ENCODE data around the gene HMCN1.

Gene HMCN1

DNA sequence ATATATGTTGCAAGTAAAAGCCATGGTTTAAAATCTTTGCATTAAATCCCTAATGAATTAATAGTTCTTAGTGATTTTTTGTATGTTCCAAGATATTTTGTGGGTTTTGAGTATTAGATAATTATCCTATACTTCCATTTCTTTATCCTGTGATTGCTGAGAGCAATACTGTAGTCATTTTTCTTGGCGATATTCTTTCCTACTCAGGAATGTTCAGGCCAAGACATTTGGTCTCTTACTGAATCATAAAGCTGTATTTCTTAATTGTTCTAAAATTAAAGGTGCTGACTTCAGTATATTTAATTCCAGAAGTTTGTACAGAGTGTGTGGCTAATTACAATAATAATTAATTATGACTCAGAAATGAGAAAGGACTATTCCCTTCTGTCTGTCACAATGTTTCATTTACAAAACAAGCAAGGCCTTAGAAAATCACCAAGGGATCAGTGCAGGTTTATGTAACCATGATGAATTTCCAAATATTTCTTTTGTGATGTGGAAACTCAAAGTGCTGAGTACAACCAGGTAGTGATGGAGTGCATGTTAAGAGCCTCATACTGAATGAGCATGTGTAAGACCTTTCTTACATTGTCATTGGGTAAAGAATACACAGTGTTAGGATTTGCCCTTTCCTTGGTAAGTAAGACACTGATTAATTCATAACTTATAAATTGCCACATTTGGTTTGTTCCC, 161.2 kb downstream of the HMCN1 start:
- in situ Hi-C loops (cut with MboI; ENCODE audit: low sequenced_read_pairs) = no loop called here

DNA sequence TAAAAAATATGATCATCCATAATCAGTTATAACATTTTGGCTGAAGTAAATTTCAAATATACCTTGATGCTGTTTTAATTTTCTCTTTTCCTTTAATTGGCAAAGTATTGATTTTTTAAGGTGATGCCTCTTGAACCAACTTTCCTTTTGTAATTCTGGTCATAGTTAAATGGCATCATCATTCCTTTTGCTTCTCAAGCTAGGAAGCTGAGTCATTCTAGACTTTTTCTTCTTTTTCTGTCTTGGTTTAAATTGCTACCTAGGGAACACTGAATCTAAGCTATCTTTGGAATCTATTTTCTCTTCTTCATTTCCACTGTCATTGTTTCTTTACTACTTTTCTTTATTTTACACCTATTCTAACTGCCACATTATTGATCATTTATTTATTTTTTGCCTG, 162.7 kb downstream of the HMCN1 start:
- in situ Hi-C loops (cut with MboI; ENCODE audit: low sequenced_read_pairs) = no loop called here

DNA sequence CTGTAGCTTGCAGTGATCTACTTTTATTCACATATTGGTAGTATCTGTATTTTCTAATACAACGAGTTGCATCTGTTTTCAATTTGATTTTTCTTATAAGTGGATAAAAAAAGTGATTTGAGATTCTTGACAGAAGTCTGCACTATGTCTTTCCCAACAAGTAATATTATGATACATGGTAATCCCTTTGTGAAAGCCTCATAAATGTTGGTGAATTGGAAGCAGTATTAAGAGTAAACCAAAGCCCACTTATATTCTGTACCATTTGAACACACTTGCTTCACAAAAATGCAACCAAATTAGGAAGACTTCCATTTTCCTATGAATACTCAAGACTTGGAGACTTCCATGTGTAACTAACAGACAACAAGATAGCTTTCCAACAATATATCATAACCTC, 172.0 kb downstream of the HMCN1 start:
- in situ Hi-C loops (cut with MboI; ENCODE audit: low sequenced_read_pairs) = no loop called here

DNA sequence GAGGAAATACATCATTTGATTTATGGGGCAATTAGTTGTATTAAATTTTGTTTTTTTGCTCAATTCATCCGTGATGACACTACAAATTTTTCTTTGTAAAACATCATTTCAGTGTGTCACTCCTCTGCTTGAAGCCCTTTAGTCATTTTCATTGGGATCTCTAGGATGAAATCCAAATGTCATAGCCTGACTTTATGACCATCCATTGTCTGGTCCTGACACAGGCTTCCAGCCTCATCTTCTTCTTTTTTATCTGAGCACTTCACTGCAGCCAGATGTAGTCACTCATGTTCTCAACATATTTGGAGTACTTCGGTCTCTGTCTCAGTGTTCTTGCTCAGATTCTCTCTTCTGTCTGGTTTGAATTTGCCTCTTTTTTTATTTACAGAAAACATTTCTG, 173.1 kb downstream of the HMCN1 start:
- in situ Hi-C loops (cut with MboI; ENCODE audit: low sequenced_read_pairs) = no loop called here

DNA sequence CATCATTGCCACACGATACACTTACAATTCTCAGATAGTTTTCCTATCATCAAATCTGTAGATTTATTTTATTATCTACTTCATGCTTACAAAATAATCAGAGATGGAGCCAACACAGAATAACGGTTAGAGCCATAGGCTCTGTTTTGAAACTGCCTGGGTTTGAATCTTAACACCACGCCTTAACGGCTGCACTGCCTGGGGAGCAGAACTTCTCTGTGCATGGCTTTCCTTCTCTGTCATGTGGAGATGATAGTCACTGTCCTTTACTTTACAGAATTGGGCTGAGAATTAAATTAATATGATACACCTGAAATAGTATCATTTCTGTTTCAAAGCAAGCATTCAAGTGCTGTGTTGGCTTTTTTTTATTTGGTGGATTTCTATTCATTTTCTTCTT, 177.8 kb downstream of the HMCN1 start:
- in situ Hi-C loops (cut with MboI; ENCODE audit: low sequenced_read_pairs) = no loop called here

DNA sequence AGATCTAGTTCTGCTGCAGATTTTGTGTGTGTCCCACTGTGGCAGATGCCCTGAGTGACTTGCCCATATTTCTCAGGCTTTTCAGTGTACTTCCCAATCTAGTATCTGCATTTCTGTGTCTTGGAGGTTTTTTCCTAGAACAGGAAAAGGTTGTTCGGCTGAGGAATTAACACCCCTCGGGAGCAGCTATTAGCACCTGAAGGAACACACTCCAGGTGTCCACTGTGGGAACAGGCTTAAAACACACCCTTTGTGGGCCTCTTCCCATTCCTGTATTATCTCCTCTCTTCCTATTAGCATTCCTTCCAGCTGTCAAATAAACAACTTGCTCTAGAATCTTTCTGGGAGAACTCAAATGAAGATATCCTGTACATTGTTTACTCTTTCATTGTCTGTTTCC, 178.3 kb downstream of the HMCN1 start:
- in situ Hi-C loops (cut with MboI; ENCODE audit: low sequenced_read_pairs) = no loop called here

DNA sequence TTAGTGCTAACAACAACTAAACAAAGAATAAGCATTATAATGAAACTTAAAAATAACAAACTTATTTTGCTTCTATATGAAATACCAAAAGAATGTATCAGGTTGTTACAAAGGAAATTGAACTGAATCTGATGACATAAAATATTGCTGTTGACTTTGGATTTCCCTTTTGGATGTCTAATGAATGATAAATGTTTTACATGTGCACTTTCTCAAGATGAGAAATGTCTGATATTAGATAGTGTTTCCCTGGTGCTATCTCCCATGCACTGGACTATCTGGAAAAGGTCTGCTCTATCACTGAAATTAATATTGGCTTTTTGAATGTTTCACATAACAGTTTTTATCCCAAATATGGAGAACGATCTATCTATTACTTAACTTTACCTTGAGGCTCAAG, 179.9 kb downstream of the HMCN1 start:
- in situ Hi-C loops (cut with MboI; ENCODE audit: low sequenced_read_pairs) = no loop called here

DNA sequence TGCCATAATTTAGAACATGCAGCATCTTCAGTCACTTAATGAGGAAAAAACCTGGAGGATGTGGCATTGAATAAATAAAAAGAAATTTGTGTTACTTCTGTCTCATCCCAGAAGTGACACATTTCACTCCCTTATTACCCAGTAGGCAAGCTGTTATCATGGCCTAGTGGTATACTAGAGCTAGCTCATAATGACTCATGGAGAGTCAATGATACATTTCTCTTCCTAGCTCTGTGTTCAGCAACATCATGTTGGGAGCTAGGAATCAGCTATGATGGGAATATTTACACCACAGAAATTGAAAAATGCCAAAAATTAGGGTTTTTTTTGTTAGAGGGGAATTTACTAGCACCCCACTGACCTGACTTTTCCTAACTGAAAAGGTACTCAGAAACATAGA, 182.7 kb downstream of the HMCN1 start:
- in situ Hi-C loops (cut with MboI; ENCODE audit: low sequenced_read_pairs) = no loop called here

DNA sequence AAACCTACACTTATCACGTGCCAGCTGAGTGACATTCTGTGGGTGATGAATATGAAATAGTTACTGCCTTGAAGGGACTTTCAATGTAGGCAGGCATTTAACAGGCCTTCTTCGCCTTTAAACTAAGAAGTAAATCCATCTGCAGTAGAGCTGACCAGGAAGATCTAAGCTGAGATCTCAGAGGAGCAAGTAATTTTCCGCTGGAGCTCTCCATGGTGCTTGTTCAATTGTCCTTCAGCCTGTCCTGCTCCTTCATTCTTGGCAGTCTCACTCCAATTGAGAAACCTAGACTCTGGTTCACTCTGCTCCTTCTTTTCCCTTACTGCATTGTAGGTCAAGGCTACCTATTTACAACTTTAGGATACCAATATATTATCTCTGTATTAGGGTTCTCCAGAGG, 183.5 kb downstream of the HMCN1 start:
- in situ Hi-C loops (cut with MboI; ENCODE audit: low sequenced_read_pairs) = no loop called here

DNA sequence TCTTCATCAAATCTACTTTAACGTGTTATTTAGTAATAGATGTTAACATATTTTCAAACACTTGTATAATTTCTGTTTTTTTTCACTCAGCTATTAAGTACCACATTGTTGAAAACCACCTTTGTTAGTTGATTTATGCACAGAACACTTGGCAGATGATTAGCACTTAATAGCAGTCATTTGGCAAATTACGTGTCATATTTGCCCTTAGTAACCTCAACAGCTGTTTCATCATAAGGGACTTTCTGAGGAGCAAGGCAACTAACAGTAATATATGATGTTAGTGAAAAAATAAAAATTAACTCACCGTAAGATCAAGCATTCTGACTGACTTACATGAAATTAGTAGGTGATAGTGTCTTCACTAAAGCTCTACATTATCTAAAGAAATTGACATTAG, 186.4 kb downstream of the HMCN1 start:
- in situ Hi-C loops (cut with MboI; ENCODE audit: low sequenced_read_pairs) = no loop called here

DNA sequence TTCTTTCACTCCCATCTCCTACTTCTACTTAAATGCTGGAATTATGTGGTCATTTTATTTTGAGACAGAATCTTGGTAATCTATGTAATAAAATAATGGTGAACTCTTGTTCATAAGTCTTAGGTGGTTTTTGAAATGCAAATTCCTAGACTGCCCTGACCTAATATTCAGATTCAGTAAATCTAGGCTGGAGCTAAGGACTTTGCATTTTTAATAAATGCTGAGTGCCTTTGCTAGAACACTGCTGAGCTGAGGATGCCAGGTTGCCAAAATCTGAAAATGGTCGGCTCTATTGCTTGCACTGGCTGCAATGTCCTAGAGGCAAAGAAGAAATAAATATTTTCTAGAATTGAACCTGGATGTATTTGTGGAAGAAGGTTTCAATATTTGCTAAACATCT, 187.4 kb downstream of the HMCN1 start:
- in situ Hi-C loops (cut with MboI; ENCODE audit: low sequenced_read_pairs) = no loop called here

DNA sequence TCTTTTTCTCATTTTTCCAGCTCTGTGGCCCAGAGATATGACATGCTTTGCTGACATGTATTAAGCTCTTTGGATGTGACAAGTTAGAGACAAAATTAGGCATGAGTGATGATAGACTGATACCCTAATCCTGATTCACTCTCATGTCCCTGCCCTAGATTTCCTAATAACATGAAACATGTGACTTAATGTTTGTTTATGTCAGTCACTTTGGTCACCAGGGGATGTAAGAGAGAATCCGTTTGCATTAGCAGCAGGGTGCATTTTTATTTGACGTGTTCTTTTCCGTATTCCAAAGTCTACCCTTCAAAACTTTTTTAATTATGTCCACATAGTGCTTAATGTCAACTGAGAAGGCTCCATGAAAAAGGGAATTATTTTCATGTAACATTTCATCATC, 192.4 kb downstream of the HMCN1 start:
- in situ Hi-C loops (cut with MboI; ENCODE audit: low sequenced_read_pairs) = no loop called here

DNA sequence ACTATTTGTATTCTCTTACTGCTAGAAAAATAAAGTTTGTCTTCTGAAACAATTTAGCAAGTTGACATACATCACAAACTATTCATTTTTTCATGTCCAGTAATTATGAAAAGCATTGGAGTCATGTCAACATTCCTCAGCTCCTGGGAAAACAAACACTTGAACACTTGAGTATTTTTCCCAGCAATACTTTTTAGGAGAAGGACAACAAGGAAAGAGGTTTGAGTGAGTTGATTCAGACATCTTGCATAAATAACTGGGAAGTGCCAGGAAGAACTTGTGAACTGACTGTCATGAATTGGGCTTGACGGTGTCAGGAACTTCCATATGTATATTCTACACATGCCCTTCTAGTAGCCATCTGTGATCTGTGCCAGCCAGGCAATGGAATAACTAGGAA, 195.6 kb downstream of the HMCN1 start:
- in situ Hi-C loops (cut with MboI; ENCODE audit: low sequenced_read_pairs) = no loop called here

DNA sequence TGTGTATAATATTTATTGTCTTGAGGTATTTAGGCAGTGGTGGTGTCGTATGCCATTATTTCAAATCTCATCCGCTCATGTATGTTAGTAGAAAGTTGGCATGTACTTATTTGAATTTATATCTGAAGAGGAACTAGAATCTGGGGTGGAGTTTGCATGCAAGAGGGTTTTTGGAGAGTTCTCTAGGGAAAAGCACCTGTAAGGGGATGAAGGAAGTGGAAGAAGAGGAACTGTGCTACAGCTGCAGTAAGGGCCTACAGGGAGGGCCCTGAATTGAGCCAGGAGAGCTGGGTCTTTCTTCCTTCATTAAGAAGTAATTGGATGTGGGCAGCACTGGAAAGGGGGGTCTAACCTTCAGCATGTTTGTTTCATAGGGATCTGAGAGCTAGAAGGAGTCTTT, 197.2 kb downstream of the HMCN1 start:
- in situ Hi-C loops (cut with MboI; ENCODE audit: low sequenced_read_pairs) = no loop called here

DNA sequence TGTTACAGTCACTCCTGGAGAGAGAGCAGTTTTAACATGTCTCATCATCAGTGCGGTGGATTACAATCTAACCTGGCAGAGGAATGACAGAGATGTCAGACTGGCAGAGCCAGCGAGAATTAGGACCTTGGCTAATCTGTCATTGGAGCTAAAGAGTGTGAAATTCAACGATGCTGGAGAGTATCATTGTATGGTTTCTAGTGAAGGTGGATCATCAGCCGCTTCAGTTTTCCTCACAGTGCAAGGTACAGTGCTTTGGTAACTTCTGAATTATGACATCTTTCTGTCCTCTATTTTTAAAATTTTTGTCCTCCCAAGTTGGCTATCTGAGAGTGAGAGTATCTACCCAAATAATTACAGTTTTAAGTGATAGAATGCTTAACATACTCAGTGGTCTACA, 199.4 kb downstream of the HMCN1 start:
- in situ Hi-C loops (cut with MboI; ENCODE audit: low sequenced_read_pairs) = no loop called here

DNA sequence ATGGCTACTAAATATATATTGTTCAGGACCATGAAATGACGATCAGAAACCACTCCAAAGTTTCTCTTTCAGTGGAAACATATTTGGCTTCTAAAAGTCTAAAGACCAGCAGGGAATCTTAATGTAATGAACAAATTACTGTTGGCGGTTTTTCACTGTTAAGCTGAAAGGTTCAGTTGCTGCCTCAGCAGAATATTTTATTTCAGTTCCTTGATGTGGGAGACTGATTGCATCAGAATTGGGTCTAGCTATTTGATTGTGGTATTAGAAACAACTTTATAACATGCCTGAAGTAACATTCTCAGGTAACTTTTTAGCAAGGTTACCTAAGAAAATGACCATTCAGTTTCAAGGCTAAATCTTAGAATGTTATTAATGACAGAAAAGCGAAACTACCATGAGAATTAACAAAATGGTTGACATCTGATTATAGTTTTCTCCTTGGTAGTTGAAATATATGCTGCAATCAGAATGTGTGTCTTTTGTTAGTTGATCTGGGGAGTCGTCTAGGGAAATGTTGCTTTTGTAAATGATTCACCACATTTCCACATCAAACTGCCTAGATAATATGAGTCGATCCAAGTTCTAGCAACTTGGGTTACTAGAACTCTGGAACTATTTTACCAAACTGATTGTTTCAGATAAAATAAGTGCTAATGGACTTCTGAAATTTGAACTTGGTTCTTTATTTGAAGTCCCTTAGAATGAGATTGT, 200.4 kb downstream of the HMCN1 start:
- in situ Hi-C loops (cut with MboI; ENCODE audit: low sequenced_read_pairs) = no loop called here

DNA sequence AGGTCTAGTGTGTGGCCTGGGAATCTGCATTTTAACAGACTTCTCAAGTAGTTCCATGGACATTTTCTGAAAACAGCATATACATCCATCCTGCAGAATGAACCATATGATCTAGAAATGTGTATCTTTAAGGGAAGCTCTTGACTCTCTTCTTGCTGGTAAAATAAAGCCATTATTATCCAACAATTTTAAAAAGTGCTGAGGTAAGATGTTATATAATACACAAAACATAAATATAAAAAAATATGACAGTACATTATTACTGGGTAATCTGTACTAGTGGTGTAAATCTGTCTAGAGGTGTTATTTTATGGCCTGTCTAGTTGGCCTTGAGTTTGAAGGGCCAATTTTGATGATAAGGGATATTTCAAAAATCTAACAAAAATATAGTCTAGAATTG, 201.2 kb downstream of the HMCN1 start:
- in situ Hi-C loops (cut with MboI; ENCODE audit: low sequenced_read_pairs) = no loop called here

DNA sequence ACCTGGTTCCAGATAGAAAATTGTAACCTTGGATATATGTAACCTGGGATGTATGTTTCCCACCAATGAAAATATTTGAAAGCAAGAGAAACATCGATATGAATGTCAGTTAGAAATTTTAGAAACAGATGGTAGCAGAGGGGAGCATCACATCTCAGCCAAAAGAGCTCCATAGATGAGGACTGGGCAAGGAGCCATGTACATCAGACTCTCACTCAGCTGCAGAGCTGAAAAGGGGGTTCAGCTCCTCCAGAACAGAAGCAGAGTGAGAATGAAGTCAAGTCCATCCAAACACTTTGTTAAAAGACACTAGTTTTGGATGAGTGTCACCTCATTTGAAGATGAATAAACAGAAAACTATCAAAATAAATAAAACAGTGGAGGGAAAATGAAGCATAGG, 202.4 kb downstream of the HMCN1 start:
- in situ Hi-C loops (cut with MboI; ENCODE audit: low sequenced_read_pairs) = no loop called here

DNA sequence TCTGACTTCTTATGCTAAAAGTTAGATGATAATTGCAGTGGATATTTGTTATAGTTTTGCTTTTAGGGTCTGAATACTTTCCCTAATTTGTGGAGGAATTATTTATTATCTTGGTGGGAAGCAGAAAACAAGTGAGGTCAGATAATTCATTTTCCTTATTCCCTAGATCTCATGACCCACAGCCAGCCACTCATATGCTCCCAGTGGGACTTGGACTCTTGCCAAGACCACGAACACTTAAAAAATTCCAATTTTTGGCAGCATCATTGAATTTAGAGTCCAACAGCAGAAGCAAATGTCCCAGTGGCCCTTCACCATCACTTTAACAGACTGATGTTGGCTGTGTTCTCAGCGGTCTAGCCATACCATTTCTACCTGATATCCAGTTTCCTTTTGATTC, 204.2 kb downstream of the HMCN1 start:
- in situ Hi-C loops (cut with MboI; ENCODE audit: low sequenced_read_pairs) = no loop called here

DNA sequence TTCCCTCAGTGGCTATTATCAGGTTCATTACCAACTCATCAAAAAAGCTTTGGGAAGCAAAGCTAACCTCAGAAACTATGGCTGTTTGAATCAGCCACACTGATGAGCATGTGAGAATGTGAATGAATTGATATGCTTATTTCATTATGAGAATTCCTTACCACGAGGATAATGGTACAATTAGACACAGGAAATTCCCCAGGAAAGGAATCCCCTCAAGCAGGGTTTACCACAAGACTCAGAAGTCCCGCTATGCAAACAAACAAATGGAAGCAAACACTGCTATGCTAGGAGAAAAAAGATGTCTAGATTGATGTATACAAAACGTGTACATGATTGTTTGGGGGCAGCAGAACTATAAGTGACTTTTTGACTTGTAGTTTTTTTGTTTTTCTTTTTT, 205.0 kb downstream of the HMCN1 start:
- in situ Hi-C loops (cut with MboI; ENCODE audit: low sequenced_read_pairs) = no loop called here

DNA sequence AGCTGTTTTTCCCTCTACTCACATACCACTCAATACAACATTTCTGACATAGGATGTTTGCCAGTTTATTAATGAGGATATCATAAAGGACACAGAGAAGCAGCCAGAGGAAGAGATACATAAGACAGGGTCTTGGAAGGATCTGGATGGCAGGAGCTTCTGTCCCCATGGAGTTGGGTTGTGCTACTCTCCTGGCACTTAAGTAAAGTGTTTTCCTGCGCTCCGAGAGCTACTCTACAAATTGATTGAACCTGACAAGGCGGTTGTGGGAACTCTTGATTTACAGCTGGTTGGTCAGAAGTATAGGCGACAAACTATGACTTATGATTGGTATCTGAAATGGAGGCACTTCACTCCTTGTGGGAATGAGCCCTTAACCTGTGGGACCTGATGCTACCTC, 208.8 kb downstream of the HMCN1 start:
- in situ Hi-C loops (cut with MboI; ENCODE audit: low sequenced_read_pairs) = no loop called here

DNA sequence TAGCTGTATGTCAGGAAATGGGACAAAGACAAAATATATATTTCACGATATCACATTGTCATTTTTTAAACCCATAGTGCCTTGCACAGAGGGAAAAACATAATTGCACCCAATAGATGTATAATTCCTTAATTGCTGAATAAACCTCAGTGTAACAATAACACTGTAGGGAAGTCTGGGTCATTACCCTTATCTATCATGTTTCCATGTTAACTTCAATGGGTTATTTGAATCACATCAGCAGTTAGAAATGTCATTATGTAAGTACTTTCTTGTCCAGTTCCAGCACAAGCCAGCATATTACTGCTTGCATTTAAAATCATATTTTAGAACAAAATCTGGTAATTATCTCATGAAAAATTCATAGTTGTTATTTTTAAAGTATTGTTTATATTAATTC, 222.7 kb downstream of the HMCN1 start:
- in situ Hi-C loops (cut with MboI; ENCODE audit: low sequenced_read_pairs) = no loop called here
